Measurements from ENCODE around the gene ARL10.

GRCh38 chr5:176381423-176381822 is 16.1 kb downstream of the ARL10 start:
- TF ChIP-seq POLR2A (IDR thresholded peaks at IDR 0.05; ENCODE audit: borderline replicate concordance, extremely low read depth, insufficient read depth, insufficient read length), result no peak
- TF ChIP-seq, protein P1, sequence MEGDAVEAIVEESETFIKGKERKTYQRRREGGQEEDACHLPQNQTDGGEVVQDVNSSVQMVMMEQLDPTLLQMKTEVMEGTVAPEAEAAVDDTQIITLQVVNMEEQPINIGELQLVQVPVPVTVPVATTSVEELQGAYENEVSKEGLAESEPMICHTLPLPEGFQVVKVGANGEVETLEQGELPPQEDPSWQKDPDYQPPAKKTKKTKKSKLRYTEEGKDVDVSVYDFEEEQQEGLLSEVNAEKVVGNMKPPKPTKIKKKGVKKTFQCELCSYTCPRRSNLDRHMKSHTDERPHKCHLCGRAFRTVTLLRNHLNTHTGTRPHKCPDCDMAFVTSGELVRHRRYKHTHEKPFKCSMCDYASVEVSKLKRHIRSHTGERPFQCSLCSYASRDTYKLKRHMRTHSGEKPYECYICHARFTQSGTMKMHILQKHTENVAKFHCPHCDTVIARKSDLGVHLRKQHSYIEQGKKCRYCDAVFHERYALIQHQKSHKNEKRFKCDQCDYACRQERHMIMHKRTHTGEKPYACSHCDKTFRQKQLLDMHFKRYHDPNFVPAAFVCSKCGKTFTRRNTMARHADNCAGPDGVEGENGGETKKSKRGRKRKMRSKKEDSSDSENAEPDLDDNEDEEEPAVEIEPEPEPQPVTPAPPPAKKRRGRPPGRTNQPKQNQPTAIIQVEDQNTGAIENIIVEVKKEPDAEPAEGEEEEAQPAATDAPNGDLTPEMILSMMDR (IDR thresholded peaks at IDR 0.05 in 2 of 3, conservative IDR thresholded peaks at IDR 0.05 in 1 of 3; ENCODE audit: borderline replicate concordance in 1 of 3, insufficient read depth in 1 of 3, low read depth in 2 of 3, low read length in 2 of 3), result no peak
- no peak for TF ChIP-seq CEBPB (IDR thresholded peaks at IDR 0.05; ENCODE audit: low read depth)
- TF ChIP-seq EZH2 (IDR thresholded peaks at IDR 0.05), result no peak
- no peak for TF ChIP-seq POLR2AphosphoS5 (IDR thresholded peaks at IDR 0.05; ENCODE audit: low read depth, low read length)
- no peak for TF ChIP-seq EZH2phosphoT487 (IDR thresholded peaks at IDR 0.05; ENCODE audit: borderline replicate concordance)
- no peak for TF ChIP-seq YY1 (IDR thresholded peaks at IDR 0.05; ENCODE audit: extremely low read depth, insufficient replicate concordance, low read depth, low read length)
- no peak for TF ChIP-seq SP1 (IDR thresholded peaks at IDR 0.05; ENCODE audit: low read depth)
- TF ChIP-seq RAD21 (IDR thresholded peaks at IDR 0.05; ENCODE audit: low read depth), result no peak
- TF ChIP-seq ZBTB33 (IDR thresholded peaks at IDR 0.05; ENCODE audit: extremely low read depth, insufficient replicate concordance, low read length), result no peak
- no peak for TF ChIP-seq JUND (IDR thresholded peaks at IDR 0.05)
- TF ChIP-seq SRF (IDR thresholded peaks at IDR 0.05; ENCODE audit: low read depth), result no peak
- TF ChIP-seq, protein P2, sequence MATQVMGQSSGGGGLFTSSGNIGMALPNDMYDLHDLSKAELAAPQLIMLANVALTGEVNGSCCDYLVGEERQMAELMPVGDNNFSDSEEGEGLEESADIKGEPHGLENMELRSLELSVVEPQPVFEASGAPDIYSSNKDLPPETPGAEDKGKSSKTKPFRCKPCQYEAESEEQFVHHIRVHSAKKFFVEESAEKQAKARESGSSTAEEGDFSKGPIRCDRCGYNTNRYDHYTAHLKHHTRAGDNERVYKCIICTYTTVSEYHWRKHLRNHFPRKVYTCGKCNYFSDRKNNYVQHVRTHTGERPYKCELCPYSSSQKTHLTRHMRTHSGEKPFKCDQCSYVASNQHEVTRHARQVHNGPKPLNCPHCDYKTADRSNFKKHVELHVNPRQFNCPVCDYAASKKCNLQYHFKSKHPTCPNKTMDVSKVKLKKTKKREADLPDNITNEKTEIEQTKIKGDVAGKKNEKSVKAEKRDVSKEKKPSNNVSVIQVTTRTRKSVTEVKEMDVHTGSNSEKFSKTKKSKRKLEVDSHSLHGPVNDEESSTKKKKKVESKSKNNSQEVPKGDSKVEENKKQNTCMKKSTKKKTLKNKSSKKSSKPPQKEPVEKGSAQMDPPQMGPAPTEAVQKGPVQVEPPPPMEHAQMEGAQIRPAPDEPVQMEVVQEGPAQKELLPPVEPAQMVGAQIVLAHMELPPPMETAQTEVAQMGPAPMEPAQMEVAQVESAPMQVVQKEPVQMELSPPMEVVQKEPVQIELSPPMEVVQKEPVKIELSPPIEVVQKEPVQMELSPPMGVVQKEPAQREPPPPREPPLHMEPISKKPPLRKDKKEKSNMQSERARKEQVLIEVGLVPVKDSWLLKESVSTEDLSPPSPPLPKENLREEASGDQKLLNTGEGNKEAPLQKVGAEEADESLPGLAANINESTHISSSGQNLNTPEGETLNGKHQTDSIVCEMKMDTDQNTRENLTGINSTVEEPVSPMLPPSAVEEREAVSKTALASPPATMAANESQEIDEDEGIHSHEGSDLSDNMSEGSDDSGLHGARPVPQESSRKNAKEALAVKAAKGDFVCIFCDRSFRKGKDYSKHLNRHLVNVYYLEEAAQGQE (IDR thresholded peaks at IDR 0.05; ENCODE audit: low read depth), result no peak
